ENCODE data around the gene THOC1. TPM values are rescaled to one million over a fixed set of nuclear protein-coding genes. Genes with fewer than 3 reads are reported as not detected.

THOC1 gene
- total RNA-seq, 1 donor from 2014 or later: 47.8 TPM

GRCh38 chr18:213505-213904 lies 54.3 kb downstream of the THOC1 start:
- DNase-seq (ENCODE audit: low spot score): no peak

GRCh38 chr18:212780-213179 lies 55.1 kb downstream of the THOC1 start:
- no peak for DNase-seq (ENCODE audit: low spot score)

GRCh38 chr18:211582-211981 lies 56.3 kb downstream of the THOC1 start:
- DNase-seq (ENCODE audit: low spot score): no peak

- DNase-seq (ENCODE audit: low spot score): no peak
Measured at GRCh38 chr18:210733-211132, 57.1 kb downstream of the THOC1 start.

- no peak for DNase-seq (ENCODE audit: low spot score)
Measured at GRCh38 chr18:210075-210474, 57.8 kb downstream of the THOC1 start.

GRCh38 chr18:199768-200167 lies 68.1 kb downstream of the THOC1 start:
- DNase-seq (ENCODE audit: low spot score): no peak

GRCh38 chr18:199214-199613 lies 68.6 kb downstream of the THOC1 start:
- DNase-seq (ENCODE audit: low spot score): no peak

- no peak for DNase-seq (ENCODE audit: low spot score)
Measured at GRCh38 chr18:195651-196050, 72.2 kb downstream of the THOC1 start.

GRCh38 chr18:192801-193200 lies 75.0 kb downstream of the THOC1 start:
- DNase-seq (ENCODE audit: low spot score): no peak

GRCh38 chr18:191725-192124 lies 76.1 kb downstream of the THOC1 start:
- DNase-seq (ENCODE audit: low spot score): no peak

GRCh38 chr18:189254-189653 lies 78.6 kb downstream of the THOC1 start:
- DNase-seq (ENCODE audit: low spot score): no peak

GRCh38 chr18:183769-184168 lies 84.1 kb downstream of the THOC1 start:
- no peak for DNase-seq (ENCODE audit: low spot score)

- DNase-seq (ENCODE audit: low spot score): no peak
Measured at GRCh38 chr18:181711-182110, 86.1 kb downstream of the THOC1 start.

- DNase-seq (ENCODE audit: low spot score): no peak
Measured at GRCh38 chr18:179499-179898, 88.3 kb downstream of the THOC1 start.

GRCh38 chr18:172361-172760 lies 95.5 kb downstream of the THOC1 start:
- DNase-seq (ENCODE audit: low spot score): no peak

Other genes starting within 250 kb of the THOC1 start
- not detected for gene TUBB8B, start 218.4 kb downstream of the THOC1 start, total RNA-seq
- 58.3 TPM for gene USP14, start 109.5 kb downstream of the THOC1 start, total RNA-seq
- gene COLEC12, start 232.7 kb upstream of the THOC1 start, total RNA-seq: 10.2 TPM